NCI-H345 treated with DMSO at 0.1 percent for 48 hours (cell line): ENCODE data around the gene CAP1.

ENCODE experiments used
- DNase-seq: peaks from one replicate; lab custom pipeline; 2025; ENCODE audit not compliant: unreplicated experiment; lab: John Stamatoyannopoulos, UW

The CAP1 gene

DNA sequence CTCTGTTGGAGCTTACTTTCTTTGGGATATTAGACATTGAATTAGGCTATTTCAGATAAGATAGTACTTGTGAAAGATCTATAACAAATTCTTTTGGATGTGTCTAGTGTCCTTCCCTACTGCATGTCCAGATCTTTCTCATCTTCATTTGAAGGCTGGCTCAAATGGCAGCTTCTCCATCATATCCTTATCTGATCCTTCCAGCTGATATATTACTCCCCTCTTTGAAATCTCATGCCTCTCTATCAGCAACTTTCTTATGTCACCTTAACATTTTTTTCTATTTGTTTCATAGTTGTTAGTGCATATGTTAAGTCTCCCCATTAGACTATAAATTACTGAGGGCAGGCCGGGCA lies 17.5 kb downstream of the CAP1 start:
- no peak for DNase-seq

DNA sequence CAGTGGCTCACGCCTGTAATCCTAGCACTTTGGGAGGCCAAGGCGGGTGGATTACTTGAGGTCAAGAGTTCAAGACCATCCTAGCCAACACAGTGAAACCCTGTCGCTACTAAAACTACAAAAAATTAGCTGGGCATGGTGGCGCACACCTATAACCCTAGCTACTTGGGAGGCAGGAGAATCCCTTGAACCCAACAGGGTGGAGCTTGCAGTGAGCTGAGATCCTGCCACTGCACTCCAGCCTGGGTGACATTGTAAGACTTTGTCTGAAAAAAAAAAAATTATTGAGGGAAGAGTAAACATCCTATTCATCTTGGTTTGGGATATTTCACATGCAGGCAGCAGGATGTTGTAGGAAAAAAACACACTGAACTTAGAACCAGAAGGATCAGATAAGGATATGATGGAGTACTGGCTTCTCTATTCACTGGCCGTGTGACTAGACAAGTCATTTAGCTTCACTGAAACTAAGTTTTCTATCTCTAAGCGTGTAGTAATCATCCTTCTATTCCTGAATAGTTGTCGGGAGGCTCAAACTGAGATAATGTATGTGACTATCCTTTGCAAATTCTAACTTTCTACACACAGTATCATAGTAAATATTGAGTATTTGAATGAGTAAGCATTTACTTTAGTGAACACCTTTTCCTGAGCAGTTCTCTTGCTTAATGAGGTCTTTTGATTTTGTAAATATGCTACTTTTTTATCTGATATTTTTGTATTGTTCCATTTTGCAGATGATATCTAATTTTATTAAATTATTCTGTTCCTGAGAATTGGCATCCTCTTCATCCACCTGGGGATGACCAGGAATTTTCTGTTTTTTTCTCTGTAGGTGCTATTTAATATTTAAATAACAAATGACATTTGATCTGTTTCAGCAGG lies 18.2 kb downstream of the CAP1 start:
- DNase-seq: no peak

DNA sequence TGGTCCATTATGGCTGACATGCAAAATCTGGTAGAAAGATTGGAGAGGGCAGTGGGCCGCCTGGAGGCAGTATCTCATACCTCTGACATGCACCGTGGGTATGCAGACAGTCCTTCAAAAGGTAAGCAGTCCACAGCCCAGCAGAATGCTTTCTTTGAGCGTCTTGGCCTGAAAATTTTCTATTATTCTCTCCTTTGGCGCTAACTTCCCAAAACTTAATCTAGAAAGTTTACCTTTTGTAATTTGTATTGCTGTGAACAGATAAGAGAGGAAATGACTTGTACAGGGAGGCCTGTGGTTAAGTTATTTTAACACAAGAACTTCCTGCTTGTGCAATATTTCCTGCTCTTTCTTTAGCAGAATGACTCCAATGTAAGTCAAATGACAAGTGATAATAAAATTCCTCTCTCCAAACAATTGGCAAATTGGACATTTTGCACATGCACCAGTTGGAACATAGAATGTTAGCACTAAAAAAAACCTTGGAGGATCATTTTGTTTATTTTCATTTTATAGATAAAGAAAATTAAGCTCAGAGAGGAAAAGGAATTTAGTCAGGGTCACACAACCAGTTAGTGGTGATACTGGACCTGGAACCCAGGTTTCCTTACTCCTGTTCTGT lies 18.9 kb downstream of the CAP1 start:
- DNase-seq: no peak

GRCh38 chr1:40059960-40060750 lies 19.6 kb downstream of the CAP1 start:
- DNase-seq: no peak

DNA sequence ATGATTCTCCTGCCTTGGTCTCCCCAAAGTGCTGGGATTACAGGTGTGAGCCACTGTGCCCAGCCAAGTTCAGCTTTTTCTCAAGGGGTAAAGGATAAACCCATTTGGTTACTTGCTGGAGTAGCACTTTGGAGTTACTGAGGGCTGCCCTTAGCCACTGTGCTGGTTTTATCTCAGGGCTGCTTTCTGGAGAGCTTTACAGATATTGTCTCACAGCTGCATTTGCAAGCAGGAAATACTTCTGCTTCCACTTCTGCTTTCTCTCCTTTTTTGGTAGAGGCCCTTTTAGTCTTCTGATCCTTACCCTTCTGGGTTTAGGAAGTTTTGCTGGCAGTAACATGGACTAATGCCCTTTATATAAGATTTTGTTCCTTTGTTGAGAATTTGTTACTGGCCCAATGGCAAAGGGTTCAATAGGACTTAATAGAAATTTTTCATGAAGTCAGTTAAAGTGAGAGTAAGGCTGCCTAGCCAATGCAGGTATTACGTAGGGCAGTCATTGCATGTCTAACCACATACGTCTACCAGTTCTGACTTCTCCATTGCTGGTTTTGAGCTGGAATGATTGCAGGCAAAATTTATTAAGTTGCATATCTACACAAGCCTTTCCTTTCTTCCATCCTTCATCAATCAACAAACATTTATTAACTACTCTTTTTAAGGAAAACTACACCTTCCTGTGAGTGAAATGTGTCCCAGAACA lies 24.4 kb downstream of the CAP1 start:
- no peak for DNase-seq

DNA sequence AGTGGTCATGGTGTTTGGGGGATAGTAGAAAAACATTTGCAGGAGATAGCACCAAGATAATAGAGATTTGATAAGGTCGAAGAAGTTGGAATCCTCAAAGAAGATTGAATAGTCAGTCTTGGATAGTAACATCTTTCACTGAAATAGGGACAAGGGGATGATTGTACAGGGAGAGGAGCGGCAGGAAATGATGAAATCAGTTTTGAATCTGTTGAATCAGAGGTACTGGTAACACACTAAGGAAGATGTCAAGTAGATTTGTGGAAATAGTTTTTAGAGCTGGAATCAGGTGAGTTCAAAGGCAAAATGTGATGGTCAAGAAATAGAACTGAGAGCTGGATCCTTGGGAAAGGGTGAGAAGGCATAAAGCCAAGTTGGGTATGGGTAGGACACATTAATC lies 26.5 kb downstream of the CAP1 start:
- no peak for DNase-seq

- DNase-seq: no peak
Observed at GRCh38 chr1:40067851-40068250, 27.3 kb downstream of the CAP1 start.

DNA sequence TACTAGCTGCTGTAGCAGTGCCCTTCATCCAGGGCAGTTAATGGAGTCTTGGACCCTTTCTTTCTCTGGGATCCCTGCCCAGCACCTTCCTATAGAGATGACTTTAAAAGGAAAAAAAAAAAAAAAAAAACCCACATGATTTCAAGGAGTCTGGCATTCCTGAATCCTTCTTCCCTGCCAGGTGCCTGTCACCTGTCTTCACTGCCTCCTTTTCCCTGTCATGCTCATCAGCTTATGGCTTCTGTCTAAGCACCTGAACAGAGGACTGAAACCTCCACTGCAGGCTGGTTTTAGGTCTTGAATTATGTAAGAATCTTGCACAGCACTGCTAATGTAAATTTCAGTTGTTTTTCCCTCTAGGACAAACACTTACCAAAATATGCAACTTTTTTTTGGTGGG lies 31.6 kb downstream of the CAP1 start:
- DNase-seq: no peak

DNA sequence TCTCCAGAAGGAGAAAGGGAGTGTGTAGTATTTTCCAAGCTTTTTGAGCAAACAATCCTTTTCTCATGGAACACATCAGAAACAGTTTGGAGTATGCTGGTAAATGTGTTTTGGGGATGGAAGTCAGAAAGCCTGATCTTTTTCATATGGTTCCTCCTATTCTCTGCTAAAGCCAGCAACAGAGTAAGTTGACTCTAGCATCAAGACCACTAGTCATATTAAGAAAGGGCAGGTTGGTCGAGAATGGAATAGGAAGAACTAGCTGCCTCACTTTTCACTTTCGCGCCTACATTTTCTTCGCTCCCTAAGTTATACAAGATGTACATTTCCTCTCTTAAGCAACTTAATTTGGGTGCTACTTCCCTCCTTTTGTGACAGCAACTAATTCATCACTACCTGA lies 32.5 kb downstream of the CAP1 start:
- no peak for DNase-seq

DNA sequence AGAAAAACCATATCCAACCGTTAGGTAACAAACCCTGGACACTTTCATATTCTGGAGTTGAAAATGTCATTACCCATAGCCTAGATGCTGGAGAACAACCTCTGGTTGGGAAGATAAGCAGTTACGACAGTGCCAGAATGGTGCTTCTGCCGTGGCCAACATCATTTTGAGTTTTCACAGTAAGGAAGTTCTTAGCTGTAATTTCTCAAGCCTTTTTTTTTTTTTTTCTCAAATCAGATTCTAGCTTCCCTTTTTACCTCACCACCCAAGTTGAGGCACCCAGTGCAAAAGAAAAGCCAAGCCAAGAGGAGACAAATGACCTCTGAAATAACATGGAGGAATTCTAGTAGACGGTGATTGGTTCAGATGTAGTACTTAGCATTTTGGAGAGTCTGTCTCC lies 34.7 kb downstream of the CAP1 start:
- no peak for DNase-seq

DNA sequence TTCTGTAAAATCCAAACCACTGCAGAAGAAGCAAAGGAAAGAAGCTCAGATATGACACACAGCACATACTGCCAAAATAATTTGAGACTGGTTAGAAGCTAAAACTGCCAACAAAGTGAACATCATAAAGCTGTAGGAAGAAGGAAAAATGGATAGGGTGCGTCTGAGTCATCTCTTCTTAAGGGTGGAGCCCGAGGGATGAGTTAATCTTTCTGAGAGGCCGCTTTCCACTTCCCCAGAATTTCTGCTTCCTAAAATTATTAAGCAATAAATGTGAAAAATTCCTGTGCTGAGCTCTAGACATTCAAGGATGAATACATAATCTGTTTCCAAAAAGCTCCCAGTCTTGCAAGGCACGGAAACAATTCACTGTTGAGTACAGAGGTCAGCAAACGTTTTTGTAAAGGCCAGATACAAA lies 36.4 kb downstream of the CAP1 start:
- no peak for DNase-seq

GRCh38 chr1:40078512-40079333 lies 38.2 kb downstream of the CAP1 start:
- peak; percentile 26 for DNase-seq

DNA sequence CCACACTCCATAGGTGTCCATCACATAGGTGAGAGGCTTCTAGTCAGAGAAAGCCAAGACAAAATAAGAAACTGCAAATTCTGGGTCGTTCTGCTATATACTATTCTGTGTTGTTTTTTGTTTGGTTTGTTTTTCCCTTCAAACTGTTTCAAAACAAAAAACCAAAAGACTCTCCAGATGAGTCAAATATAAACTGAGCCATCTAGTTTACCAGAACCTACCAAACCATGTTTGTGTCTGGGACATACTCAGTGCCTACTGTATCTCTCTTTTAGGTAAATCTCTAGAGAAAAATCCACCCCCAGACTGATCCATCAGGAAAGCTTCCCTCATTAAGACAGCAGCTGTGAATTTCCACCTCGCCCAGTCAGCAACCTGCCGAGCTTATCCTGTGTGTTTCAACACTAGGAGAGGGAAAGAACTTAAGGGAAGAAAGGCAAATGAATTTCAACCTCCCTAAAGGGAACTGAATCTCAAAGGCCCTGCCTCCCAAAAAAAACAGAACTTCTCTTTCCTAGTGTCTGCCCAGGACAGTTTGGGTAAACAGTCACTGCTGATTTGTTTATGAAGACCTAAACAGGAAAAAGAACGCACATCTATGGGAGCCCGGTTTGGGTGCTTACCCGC lies 39.4 kb downstream of the CAP1 start:
- no peak for DNase-seq

DNA sequence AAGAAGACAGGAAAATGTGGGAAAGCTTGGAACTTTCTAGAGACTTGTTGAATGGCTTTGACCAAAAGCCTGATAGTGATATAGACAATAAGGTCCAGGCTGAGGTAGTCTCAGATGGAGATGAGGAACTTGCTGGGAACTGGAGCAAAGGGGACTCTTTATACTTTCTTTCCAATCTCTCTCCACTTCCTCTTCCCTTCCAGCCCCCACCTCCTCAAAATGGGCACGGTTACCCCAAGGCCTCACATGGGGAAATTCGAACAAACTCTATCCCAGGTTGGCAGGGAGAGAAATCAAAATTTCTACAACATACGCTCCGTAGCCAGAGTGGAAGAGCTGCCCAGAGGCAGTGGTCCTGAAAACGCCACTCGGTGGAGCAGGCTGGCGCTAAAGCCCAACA lies 41.3 kb downstream of the CAP1 start:
- no peak for DNase-seq

GRCh38 chr1:40084750-40085149 lies 44.2 kb downstream of the CAP1 start:
- peak; percentile 2 for DNase-seq

DNA sequence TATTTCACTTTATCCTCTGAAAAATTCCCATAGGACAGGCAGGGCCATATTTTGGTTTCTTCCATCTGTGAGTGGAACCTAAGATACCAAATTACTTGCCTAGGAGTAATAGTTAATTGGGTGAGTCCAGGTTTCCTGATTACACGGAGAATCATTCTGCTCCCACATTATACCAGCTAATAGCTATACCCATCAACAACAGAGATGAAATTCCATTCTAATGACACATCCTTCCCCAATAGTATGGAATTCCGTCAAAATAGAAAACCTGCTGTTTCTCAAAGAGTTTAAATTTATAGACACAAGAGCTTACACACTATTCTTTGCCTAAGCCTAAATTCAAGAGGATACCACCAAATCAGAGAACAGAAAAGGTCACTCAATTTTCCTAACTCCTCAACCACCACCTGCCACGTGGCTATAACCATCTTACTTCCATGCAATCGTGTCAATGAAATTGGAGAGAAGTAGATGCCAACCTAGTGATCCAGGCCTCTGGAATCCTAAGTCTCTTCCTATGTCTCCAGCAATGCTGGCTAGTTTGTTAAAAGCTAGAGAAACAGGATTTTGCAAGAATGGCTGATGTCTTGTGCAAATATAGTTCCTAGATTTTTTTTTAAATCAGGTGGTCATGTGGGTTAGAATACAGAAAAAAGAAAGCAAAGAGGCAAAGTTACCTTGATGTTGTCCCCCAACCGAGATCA lies 50.3 kb downstream of the CAP1 start:
- no peak for DNase-seq

DNA sequence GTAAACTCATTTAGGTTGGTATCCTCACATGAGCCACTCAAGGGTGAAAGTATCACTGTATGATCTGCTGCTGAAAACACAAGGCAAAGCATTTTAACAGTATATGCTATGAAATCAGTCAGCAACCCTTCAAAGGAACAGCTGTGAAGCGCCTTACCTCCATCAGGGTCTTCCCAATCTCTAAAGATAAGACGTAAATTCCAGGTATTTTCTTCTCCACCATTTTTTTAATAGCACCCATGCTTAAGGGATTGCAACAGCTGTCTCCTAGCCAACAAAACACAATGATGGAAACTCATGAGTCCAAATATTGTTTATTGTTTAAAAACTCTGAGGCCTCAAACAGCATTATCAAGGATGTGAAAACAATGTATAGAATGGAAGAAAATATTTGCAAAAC lies 51.7 kb downstream of the CAP1 start:
- no peak for DNase-seq

DNA sequence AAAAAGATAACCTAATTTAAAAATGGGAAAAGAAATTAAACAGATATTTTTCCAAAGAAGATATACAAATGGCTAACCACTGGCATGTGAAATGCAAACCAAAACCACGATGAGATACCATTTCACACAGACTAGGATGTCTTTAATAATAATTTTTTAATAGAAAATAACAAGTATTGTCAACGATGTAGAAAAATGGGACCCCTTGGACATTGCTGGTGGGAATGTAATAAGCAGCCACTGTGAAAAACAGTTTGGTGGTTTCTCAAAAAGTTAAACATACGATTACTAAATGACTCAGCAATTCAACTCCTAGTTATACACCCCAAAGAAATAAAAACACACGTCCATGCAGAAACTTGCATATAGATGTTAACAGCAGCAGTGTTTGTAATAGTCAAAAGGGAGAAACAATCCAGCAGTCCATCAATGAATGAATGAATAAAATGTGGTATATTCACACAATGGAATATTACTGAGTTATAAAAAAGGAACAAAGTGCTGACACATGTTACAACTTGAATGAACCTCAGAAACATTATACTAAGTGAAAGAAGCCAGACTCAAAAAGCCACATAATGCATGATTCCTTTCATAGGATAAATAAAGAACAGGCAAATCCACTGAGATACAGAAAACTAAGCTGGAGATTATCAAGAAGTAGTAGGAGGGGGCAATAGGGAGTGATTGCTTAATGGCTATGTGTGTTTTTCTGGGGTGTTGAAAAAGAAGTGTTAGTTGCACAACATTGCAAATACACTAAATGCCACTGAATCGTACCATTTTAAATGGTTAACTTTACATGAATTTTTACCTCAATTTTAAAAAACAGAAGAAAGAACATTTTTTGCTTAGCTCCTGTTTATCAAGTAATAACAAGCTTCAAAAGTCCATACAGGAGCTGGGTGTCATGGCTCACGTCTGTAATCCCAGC lies 52.4 kb downstream of the CAP1 start:
- no peak for DNase-seq
